GM19463 (cell line): ENCODE data around the gene RAD51B.

ENCODE experiments used
- ATAC-seq: cut with Tn5 transposase; IDR thresholded peaks from one replicate; pipeline ENCODE4 v1.9.1; 2021; ENCODE audit warnings: mild to moderate bottlenecking, moderate library complexity; ENCODE audit not compliant: unreplicated experiment

RAD51B gene

DNA sequence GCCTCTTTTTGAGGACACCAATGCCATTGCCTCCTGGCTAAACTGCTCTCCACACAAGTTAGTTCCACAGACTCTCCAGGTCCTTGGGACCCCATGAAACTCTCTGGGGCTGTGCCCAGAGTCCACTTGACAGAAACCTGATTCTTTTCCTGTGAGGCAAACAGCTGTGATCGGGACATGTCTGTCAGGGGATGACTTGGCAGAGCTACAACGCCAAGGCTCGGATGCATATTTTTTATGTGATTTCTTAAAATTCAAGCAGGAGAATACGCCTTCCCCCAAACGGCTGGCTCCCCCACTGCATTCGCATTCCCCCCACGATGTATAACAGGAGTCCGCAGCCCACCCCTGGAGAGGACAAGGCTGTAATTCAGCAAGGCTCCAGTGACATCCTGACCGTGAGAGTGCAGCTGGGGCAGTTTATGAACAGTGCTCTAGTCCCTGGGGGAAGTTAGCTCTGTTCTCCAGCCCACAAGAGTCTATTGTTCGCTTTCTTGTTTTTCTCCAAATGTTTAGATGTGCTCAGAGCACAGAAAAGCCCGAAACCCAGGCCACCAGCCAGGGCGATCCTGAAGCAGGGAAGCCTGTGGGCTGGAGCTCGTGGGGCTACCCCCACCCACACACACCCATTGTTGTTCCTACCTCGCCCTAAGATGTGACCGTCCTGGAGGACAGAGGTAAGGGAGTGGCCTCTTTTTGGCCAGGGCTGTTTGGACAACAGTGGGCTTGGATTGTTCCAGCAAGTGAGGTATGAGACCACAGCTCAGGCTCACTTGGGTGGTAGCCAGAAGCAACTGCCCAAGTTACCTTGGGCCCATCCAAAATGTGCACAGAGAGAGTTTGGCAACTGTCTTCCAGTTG, 813.8 kb downstream of the RAD51B start:
- ATAC-seq, result no peak

DNA sequence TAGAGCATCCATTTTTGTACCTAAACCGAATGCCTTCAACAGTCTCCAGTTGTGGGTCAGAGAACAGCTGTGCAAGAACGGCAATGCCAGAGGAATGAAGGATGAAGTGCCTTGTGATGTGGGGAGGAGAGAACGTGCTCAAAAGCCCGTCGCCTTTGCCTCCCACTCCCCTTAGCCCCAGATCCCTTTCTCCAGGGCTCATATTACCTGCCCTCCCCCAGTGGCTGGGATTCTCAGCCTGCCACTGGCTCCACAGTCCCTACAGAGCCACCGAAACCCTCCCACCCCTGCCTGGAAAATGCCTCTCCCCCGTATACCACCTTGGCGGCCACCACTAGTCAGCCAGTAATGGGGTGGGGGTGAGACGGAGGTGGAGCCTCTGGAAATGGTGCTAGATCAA, 814.8 kb downstream of the RAD51B start:
- no peak for ATAC-seq

- no peak for ATAC-seq
Observed at GRCh38 chr14:68634874-68635595, 815.5 kb downstream of the RAD51B start.

DNA sequence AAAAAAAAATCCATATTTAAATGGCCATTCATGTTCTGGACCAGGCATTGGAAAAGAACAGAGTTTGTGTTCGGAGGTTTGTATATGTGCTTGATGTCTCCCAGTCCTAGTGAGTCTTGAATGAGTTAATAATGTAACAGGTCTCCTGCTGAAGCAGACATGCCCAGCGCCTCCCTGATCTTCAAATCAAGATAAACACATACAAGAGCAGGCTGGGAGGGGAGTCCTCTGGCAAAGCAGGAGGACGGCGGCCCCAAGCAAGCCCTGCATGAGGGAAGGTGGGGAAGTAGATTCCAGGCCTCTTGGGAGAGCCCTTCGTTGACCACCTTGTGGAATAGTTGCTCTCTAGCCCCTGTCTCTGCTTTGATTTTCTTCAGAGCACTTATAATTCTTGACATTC, 817.0 kb downstream of the RAD51B start:
- ATAC-seq, result no peak

GRCh38 chr14:68637106-68638021, 817.8 kb downstream of the RAD51B start:
- no peak for ATAC-seq

DNA sequence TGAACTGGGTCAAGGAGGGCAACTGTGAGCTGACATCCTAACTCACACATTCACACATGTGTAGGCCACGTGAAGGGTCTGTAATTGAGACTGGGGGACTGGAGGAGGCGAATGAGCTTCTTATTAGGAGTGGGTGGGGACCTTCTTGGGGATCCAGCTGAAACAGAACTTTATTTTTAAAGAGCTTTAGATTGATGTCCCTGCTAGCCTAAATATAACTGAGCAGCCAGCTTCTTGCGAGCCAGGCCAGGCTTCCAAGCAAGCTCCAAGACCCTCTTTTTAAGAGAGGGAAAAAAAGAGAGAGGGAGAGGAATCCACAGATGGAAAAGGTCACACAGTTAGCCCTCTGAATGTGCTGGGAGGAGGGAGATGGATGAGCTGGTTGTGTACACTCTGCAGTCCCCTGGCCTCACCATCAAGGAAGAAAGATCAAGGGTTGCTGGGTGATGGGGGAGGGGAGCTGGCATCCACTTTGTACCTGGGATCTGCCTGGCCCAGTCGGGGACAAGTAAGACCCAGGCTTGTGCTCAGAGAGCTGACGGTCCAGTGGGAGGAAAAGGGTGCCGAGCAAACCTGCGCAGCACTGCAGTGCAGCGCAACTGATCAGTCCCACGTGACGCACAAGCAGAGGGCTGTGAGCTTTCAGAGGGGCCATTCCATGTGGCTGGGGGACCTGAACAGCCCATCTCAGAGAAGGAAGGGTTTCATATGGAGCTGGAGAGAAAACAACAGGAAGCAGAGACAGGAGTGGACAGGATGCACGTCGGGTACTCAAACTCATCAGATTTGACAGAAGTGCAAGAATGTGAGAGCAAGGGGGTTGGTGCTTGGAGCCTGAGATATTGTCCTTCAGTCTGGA, 818.8 kb downstream of the RAD51B start:
- ATAC-seq, result no peak

DNA sequence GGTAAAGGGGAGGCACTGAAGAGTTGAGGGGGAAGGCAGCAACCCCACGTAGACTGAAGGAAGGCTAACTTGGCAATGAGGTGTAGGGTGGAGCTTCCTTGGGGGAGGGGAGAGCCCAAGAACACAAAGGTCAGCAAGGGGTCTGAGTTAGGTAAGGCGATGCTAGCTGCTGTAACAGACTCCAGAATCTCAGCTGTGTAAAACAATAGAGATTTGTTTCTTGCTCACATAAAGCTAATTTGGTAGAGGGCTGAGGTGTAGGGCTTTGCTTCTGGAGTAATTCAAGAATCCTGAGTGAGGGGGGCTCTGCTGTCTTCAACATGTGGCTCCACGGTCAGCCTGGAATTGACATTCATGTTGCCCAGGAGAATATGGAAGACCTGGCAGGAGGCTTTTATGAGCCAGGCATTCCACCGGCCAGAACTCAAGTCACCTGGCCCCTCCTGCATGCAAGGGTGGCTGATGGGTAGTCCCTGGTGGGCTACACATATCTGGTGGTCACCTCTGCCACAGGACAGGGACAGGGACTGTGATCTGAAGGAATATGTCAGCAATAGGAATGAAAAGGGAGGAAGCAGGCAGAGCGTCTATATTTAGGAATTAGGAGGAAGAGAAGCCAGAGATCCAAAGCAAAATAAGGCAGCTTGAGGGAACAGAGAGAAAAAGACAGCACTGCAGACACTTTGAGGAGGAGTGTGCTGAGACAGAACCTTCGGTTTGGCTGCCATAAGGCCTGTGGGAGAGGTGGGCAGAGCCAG, 819.6 kb downstream of the RAD51B start:
- ATAC-seq, result no peak

DNA sequence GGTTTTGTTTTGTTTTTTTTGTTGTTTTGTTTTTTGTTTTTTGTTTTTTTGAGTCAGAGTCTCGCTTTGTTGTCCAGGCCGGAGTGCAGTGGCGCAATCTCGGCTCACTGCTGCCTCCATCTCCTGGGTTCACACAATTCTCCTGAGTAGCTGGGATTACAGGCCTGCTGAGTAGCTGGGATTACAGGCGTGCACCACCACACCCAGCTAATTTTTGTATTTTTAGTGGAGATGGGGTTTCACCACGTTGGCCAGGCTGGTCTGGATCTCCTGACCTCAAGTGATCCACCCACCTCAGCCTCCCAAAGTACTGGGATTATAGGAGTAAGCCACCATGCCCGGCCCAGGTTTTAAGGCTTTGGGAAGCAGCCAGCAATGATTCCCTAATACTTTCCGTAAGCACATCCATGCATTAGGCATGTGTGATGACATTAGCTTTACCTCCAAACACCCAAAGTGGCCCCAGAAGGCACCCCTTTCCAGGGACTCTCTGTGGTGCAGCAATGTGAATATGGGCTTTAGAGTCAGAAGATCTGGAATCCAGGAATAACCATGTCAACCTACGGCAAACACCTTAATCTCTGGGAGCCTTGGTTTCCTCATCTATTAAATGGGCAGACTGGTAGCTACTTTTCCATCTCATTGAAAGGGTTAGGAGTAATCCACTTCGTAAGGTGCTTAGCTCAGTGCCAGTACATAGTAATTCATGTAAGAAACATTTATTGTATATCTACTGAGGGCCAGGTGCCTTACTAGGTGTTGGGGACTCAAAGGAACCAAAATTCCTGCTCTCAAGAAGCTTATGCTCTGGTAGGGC, 820.4 kb downstream of the RAD51B start:
- no peak for ATAC-seq

- no peak for ATAC-seq
Observed at GRCh38 chr14:68643673-68644072, 824.1 kb downstream of the RAD51B start.

- ATAC-seq, result no peak
Observed at GRCh38 chr14:68644101-68644500, 824.5 kb downstream of the RAD51B start.

GRCh38 chr14:68645371-68645770, 825.8 kb downstream of the RAD51B start:
- ATAC-seq, result no peak

- no peak for ATAC-seq
Observed at GRCh38 chr14:68649476-68650189, 830.1 kb downstream of the RAD51B start.

- ATAC-seq, result no peak
Observed at GRCh38 chr14:68650404-68650994, 830.9 kb downstream of the RAD51B start.

GRCh38 chr14:68651075-68651474, 831.5 kb downstream of the RAD51B start:
- no peak for ATAC-seq

GRCh38 chr14:68651652-68652432, 832.3 kb downstream of the RAD51B start:
- ATAC-seq, result no peak

DNA sequence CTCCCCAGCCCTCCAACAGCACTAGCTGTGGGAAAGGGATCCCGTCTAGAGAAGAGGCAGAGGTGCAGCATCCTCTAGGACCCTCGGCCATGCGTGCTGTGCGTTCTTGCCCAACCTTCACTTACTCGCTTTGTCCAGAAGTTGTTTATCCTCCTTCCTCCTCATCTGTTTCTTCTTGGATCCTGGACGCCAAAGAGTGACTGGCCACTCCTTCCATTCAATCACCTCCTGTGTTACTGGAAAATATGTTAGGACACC, 832.8 kb downstream of the RAD51B start:
- no peak for ATAC-seq

DNA sequence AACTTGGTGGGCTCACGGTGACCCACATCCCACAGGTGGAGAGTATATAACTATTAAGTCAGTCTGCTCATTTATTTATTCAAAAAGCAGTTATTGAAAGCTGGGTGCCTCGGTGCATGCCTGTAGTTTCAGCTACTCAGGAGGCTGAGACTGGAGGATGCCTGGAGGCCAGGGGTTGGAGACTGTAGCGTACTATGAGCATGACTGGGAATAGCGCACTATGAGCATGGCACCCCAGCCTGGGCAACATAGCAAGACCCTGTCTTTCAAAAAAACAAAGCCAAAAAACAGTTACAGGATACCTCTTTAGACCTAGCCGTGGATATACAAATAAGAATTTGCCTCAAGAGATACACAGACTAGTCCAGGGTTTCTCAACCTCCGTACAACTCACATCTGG, 833.5 kb downstream of the RAD51B start:
- no peak for ATAC-seq
